ENCODE data around the gene IFNA13. TPM values are rescaled to one million over a fixed set of nuclear protein-coding genes. Genes with fewer than 3 reads are reported as not detected.
A peak's percentile ranks its signal among the peaks of the same experiment; 100 is the strongest.

IFNA13 gene
- polyA plus RNA-seq, 2 of the 4 experiments (the other 2 are of a cell fraction): not detected

- Histone ChIP-seq H3K27ac (no peak overlapping the region), H3K4me1 (peaks cover 36% of the 10 kb centered on the region), H3K4me3 (no peak overlapping the region), H3K4me2 (peak overlapping the region; percentile 66), H3K9me3 (no peaks in the 10 kb centered on the region)
- CTCF ChIA-PET: interaction anchor here (1.4 to 8.3 kb wide), 2 partner anchors 15 to 62 kb away, joined by 6 to 65 read pairs; no protein-coding TSS in a partner anchor
- peak; percentile 65 for FAIRE-seq
- ATAC-seq: no peak
- DNase-seq (ENCODE audit: low read depth in 1 of 2, low spot score in 1 of 2): no peak
- 97% methylated on average over 2 of the region's 2 CpGs for WGBS (ENCODE audit: missing lambda C conversion rate)
- TF ChIP-seq RAD21 (conservative IDR thresholded peaks at IDR 0.05 in 1 of 2, IDR thresholded peaks at IDR 0.05 in 1 of 2) (no peak), CHD2 (IDR thresholded peaks at IDR 0.05; ENCODE audit: low read length, partially characterized antibody) (no peak), MAFK (IDR thresholded peaks at IDR 0.05; ENCODE audit: partially characterized antibody) (no peak), POLR2A (IDR thresholded peaks at IDR 0.05; ENCODE audit: low read length) (no peak), NFE2L2 (conservative IDR thresholded peaks at IDR 0.05; ENCODE audit: low read length) (no peak), PHF8 (IDR thresholded peaks at IDR 0.05; ENCODE audit: borderline replicate concordance, low read depth) (no peak), MAX (IDR thresholded peaks at IDR 0.05) (no peak), MYC (IDR thresholded peaks at IDR 0.05; ENCODE audit: borderline replicate concordance, low read length) (no peak), USF2 (IDR thresholded peaks at IDR 0.05) (no peak), ESRRA (IDR thresholded peaks at IDR 0.05; ENCODE audit: borderline replicate concordance, low read length) (no peak), TFCP2L1 (CRISPR knock-in tag; IDR thresholded peaks at IDR 0.05) (no peak), REST (IDR thresholded peaks at IDR 0.05) (no peak), HOXB13 (CRISPR knock-in tag; IDR thresholded peaks at IDR 0.05; ENCODE audit: low read depth) (no peak), EHF (CRISPR knock-in tag; IDR thresholded peaks at IDR 0.05) (no peak), GATA3 (IDR thresholded peaks at IDR 0.05; ENCODE audit: borderline replicate concordance) (no peak), JUN (IDR thresholded peaks at IDR 0.05) (no peak), ELK1 (IDR thresholded peaks at IDR 0.05; ENCODE audit: low read depth, low read length) (no peak), KDM1A (IDR thresholded peaks at IDR 0.05; ENCODE audit: low read depth) (no peak), NR3C1 (IDR thresholded peaks at IDR 0.05) (no peak), EP300 (IDR thresholded peaks at IDR 0.05) (no peak)
- POLR2A ChIA-PET: no interaction called here
Observed at GRCh38 chr9:21333226-21333625, 34.6 kb downstream of the IFNA13 start.

GRCh38 chr9:21331676-21332402, 36.0 kb downstream of the IFNA13 start:
- CTCF ChIA-PET: interaction anchor here (1.2 to 8.3 kb wide), 2 partner anchors 14 to 63 kb away, joined by 5 to 65 read pairs; no protein-coding TSS in a partner anchor
- Histone ChIP-seq H3K9me3 (no peaks in the 10 kb centered on the region), H3K4me2 (peak overlapping the region; percentile 66), H3K27ac (no peak overlapping the region), H3K4me3 (no peak overlapping the region), H3K4me1 (peaks cover 40% of the 10 kb centered on the region)
- no peak for TF ChIP-seq NR3C1 (IDR thresholded peaks at IDR 0.05)
- TF ChIP-seq PBX3 (IDR thresholded peaks at IDR 0.05): no peak
- no peak for TF ChIP-seq EP300 (IDR thresholded peaks at IDR 0.05)
- TF ChIP-seq HEYL (CRISPR knock-in tag; IDR thresholded peaks at IDR 0.05): no peak
- FAIRE-seq (no peak), DNase-seq (ENCODE audit: low read depth in 1 of 2, low spot score in 1 of 2) (no peak), ATAC-seq (no peak)
- POLR2A ChIA-PET: no interaction called here
- WGBS (ENCODE audit: missing lambda C conversion rate): 61% methylated on average over 5 of the region's 5 CpGs

Measured in A549 (cell line).